Bronchial epithelial cell (primary cell): ENCODE data around the gene FAM240B. TPM values are rescaled to one million over a fixed set of nuclear protein-coding genes. Genes with fewer than 3 reads are reported as not detected.

ENCODE experiments used
- DNase-seq: peaks from one replicate; pipeline ENCODE4 v3.0.0-alpha.2; 2010; ENCODE audit warnings: low read depth
- FAIRE-seq: peaks from 2 replicates; lab custom pipeline; 2011; peaks lifted over from hg19 to GRCh38; lab: Jason Lieb, UNC
- H3K27me3 ChIP-seq: 2 replicates; pipeline ENCODE4 v1.5.1; 2011; ENCODE audit warnings: low read length; ENCODE audit not compliant: control insufficient read depth, insufficient read depth
- H3K36me3 ChIP-seq: 2 replicates; pipeline ENCODE4 v1.5.1; 2011; ENCODE audit warnings: low read length; ENCODE audit not compliant: control insufficient read depth, insufficient read depth
- H3K4me3 ChIP-seq: 2 replicates; pipeline ENCODE4 v1.5.1; 2011; ENCODE audit warnings: mild to moderate bottlenecking, low read depth, low read length, control low read depth
- total RNA-seq: library from RNA; depleted of rRNA; stranded (reverse); fragments of >200 nt; gene quantifications from 2 replicates; pipeline ENCODE4 v1.2.1, GENCODE V29; 2014
- TF ChIP-seq, protein P1 (sequence below): IDR thresholded peaks from 2 replicates; pipeline ENCODE4 v1.5.1; 2011; ENCODE audit warnings: mild to moderate bottlenecking, moderate library complexity, low read length, control low read depth, inconsistent platforms; ENCODE audit not compliant: insufficient read depth, severe bottlenecking

FAM240B gene
- total RNA-seq, 1 donor from 2014 or later, result not detected

DNA sequence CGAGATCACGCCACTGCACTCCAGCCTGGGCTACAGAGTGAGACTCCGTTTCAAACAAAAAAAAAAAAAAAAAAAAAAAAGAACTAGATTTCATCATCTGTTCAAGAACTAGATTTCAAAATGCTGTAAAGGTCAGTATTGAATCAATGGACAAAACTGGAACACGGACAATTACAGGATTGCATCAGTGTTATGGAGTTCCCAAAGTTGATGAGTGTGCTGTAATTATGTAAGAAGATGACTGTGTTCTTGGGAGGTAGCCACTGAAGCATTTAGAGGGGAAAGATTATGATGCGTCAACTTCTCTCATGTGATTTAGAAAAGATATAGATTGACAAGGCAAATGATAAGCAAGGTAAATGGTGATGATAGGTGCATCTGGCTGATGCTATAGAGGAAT is 6.5 kb downstream of the FAM240B start:
- DNase-seq (peak; percentile 90), FAIRE-seq (no peak)
- H3K4me3 ChIP-seq, result no peak overlapping the region
- no peaks in the 10 kb centered on the region for H3K36me3 ChIP-seq
- H3K27me3 ChIP-seq, result peaks cover 2% of the 10 kb centered on the region
- TF ChIP-seq, protein P1, sequence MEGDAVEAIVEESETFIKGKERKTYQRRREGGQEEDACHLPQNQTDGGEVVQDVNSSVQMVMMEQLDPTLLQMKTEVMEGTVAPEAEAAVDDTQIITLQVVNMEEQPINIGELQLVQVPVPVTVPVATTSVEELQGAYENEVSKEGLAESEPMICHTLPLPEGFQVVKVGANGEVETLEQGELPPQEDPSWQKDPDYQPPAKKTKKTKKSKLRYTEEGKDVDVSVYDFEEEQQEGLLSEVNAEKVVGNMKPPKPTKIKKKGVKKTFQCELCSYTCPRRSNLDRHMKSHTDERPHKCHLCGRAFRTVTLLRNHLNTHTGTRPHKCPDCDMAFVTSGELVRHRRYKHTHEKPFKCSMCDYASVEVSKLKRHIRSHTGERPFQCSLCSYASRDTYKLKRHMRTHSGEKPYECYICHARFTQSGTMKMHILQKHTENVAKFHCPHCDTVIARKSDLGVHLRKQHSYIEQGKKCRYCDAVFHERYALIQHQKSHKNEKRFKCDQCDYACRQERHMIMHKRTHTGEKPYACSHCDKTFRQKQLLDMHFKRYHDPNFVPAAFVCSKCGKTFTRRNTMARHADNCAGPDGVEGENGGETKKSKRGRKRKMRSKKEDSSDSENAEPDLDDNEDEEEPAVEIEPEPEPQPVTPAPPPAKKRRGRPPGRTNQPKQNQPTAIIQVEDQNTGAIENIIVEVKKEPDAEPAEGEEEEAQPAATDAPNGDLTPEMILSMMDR, result no peak

DNA sequence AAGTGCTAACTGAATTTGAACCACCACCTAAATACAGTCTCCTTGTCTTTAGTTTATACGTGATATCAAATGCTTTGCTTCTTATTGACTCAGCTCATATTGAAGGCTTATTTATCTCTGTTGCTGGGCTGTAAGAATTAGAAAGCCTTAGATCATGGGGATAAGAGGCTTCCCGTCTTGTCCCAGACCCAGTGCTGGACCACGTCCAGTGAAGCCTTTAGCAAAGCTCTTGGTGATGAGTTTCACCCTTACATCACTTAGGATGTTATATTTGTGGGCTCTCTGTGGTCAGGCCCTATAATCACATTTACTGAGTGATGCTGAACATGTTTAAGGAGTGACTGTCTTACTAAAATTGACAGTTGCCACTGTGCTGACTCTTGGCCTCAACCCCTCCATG is 11.2 kb downstream of the FAM240B start:
- DNase-seq (no peak), FAIRE-seq (no peak)
- Histone ChIP-seq H3K36me3 (no peaks in the 10 kb centered on the region), H3K27me3 (peaks cover 2% of the 10 kb centered on the region), H3K4me3 (no peak overlapping the region)
- TF ChIP-seq, protein P1, result no peak

DNA sequence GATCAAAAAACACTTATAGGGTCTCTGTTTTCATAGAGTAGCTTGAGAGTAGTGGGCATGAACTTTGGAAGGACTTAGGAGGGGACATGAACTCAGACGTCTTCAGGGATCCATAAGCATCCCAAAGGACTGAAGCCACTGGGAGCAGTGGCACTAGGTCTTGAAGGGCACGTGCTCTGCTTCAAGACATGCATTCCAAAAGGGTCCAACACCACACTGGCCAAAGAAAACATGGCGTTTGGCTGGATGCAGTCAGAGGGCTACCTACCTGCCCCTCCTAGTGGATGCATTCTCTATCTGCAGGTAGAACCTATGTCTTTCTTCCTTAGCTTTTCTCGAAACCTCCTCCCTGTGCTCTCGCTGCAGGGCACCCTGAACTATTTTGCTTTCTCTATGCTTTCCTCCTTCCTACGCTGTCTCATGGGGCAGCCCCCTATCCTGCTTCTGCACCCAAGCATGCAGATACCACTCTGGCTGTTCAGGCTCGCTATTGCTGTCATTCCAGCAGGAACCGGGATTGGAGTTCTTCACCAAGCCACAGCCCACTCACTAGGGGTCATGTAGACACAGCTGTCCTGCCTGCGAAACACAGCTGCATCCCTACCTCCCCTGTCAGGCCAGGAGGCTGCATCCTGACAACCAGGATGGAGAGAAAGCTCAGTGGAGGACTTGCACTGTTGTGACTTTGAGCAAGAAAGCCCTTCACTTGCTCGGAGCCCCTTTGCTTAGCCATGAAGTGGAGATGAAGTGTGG is 11.9 kb downstream of the FAM240B start:
- FAIRE-seq (peak; percentile 70), DNase-seq (no peak)
- peaks cover 2% of the 10 kb centered on the region for H3K27me3 ChIP-seq
- H3K4me3 ChIP-seq, result no peak overlapping the region
- no peaks in the 10 kb centered on the region for H3K36me3 ChIP-seq
- TF ChIP-seq, protein P1, result peak; percentile 53

DNA sequence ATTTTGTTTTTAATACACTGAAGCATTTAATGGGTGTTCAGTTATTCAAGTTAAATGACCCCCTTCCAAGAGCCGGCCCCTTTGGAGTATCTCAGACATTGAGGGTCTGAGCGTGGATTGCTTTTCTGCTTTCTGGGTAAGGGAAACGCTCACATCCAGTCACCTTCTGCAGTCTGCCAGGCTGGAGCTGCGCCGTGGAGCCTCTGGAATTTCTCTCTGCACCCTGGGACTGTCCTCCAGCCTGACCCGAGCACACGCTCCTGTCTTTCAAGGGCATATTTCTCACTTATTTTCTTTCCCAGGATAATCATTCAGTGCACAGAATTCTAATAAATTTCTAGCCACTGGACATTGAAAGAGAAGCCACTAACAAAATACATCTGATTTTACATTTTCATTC is 13.4 kb downstream of the FAM240B start:
- TF ChIP-seq, protein P1, result no peak
- Histone ChIP-seq H3K36me3 (no peaks in the 10 kb centered on the region), H3K27me3 (peaks cover 2% of the 10 kb centered on the region), H3K4me3 (no peak overlapping the region)
- FAIRE-seq (no peak), DNase-seq (no peak)

DNA sequence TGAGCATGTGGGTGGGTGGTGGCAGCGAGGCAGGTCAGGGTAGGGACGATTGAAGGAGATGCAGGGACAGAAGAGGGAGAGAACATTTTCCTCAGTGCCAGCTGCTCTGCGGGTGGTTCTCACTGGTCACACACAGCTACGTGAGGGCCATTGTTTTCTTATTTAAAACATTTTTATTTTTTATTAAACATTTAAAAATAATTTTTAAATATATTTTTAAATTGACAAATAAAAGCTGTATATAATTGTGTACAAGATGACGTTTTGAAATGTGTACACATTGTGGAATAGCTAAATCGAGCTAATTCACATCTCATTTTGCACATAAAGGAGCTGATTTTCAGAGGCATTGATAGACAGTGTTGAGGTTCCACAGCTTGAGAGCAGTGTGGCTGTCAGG is 14.0 kb downstream of the FAM240B start:
- TF ChIP-seq, protein P1, result no peak
- H3K36me3 ChIP-seq, result no peaks in the 10 kb centered on the region
- no peaks in the 10 kb centered on the region for H3K27me3 ChIP-seq
- no peak for FAIRE-seq
- H3K4me3 ChIP-seq, result no peak overlapping the region
- DNase-seq, result no peak

DNA sequence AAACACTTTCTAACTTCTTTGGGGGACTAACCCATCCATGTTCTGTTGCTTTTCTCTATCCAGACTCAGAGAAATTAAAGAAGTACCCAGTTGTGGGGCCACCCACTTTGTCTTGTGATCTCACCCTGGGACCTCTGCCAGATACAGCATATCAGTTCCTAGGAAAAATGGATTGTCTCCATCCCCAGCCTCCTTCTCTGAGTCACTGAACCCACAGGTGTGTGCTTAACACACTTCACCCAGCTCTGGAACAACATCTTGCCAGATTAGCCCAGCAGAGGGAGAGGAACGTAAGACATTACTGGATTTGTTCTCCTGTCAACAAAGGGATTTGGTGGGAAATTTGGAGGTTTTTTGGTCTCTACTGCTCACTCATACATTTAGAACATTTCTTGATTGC is 19.2 kb downstream of the FAM240B start:
- H3K36me3 ChIP-seq, result no peaks in the 10 kb centered on the region
- TF ChIP-seq, protein P1, result peak; percentile 38
- H3K27me3 ChIP-seq, result no peaks in the 10 kb centered on the region
- FAIRE-seq (no peak), DNase-seq (peak; percentile 95)
- H3K4me3 ChIP-seq, result no peak overlapping the region
